Stimulated activated CD4-positive, alpha-beta T cell treated with anti-CD3 and anti-CD28 coated beads, Interleukin-2, amount 100 ng/mL, for 48 hours (primary cell): ENCODE data around the gene SCTR.

Source experiments
- DNase-seq, 2 donors: peaks; one replicate each; pipeline ENCODE4 v3.0.0-alpha.2; 2020

SCTR gene

DNA sequence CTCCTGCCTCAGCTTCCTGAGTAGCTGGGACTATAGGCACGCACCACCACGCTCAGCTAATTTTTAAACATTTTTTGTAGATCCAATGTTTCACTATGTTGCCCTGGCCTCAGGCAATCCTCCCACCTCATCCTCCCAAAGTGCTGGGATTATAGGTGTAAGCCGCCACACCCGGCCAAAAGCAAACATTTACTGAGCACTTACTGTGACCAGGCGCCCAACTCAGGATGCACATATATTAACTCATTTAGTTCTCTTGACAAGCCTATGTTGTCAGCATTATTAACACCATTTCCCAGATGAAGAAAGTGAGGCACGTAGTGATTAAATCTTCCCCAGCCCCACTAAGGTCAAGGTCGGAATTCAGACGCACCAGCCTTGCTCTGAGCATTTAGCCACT, 51.5 kb downstream of the SCTR start:
- no peak for DNase-seq

DNA sequence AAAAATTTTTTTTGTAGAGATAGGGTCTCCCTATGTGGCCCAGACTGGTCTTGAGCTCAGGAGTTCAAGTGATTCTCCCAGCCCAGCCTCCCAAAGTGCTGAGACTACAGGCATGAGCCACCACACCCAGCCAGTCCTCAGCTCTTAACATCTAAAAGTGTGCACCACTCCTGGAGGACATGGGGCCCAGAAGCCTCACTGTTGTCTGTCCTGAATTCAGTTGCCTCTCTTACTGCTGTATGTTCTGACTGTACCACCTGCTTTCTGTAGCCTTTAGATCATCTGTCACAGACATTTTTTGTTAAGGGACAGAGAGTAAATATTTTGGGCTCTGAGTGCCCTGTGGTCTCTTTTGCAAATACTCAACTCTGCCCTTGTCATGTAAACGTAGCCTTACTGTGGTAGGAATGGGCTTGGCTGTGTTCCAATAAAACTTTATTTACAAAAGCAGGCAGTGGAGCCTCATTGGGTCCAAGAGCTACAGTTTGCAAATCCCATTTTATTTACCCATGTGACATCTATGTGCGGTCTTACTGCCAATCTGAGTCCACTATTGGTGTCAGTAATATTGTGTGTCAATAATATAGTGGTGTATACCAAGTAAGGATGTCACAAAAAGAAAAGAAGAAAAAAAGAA, 54.5 kb downstream of the SCTR start:
- no peak for DNase-seq

DNA sequence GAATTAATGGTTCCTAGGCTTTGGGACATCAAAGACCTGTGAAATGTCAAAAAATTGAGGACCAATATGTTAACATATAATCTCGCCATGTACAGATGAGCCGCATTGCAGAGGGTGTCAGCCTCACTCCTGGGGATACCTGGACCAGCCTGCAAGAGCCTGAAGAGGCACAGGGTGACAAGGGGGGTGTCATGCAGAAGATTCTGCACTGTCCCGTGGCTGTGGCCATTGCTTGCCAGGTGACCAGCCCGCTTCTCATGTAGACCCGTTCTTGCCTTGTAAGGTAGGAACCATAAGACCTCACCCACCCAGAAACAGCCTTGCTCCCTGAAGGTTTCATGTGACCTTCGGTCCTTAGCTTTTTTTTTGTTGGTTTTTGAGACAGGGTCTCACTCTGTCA, 55.2 kb downstream of the SCTR start:
- DNase-seq, result no peak

DNA sequence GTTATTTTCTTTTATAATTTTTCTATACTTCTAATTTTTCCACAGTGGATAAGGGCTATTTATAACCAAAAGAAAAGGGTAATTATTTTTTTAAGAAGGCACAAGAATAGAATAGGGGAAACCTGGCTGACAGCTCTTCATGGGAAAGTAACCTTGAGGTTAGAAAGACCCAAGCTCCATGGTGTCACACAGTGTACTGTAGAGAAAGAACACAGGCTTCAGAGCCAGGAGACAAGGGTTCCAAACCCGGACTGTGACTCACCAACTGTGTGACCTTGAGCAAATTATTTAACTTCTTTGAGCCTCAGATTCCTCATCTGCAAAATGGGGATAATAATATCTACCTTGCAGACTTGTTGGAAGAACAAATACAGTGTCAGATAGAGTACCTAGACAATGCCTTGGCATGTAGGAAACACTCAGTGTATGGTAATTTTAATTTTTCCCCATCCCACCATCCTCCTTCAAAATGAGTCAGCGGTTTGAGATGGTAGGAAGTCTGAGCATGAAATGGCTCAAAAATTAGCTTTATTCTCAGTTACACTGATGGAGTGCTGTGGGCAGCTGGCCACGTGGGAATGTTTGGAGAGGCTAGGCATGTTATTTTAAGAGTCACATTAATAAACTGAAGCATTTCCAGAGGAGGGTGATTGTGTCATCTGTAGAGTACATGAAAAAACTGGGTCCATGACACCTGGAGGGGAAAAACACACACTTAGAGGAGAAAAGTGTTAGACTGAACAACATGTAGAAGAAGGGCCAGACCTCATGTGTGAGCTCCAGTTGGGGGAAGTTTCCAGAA, 55.9 kb downstream of the SCTR start:
- DNase-seq, result no peak

DNA sequence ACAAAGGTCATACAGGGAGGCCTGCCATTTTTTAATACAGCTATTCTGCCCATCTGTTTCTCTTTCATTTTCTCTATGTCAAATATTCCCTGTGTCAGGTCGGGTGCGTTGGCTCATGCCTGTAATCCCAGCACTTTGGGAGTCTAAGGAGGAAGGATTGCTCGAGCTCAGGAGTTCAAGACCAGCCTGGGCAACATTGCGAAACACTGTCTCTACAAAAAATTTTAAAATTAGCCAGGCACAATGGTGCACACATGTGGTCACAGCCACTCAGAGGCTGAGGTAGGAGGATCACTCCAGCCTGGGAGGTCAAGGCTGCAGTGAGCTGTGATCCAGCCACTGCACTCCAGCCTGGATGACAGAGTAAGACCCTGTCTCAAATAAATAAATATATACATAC, 57.9 kb downstream of the SCTR start:
- DNase-seq, result no peak

DNA sequence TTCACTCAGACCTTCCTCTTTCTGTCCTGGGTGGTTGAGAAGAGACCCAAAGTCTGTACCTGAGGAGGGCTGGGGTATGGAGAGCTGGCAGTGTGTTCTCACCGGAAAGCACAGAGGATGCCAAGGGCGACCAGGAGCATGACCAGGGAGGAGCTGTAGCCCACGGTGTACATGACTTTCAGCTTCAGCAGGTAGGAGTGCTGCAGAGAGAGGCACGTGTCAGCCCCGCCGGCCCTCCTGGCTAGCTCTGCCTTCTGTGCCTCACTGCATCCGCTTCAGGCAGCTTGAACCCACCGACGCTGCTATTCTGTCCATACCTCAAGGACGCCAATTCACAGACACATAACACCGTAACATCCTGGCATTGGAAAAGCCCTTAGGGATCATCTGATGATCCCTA, 58.6 kb downstream of the SCTR start:
- no peak for DNase-seq

DNA sequence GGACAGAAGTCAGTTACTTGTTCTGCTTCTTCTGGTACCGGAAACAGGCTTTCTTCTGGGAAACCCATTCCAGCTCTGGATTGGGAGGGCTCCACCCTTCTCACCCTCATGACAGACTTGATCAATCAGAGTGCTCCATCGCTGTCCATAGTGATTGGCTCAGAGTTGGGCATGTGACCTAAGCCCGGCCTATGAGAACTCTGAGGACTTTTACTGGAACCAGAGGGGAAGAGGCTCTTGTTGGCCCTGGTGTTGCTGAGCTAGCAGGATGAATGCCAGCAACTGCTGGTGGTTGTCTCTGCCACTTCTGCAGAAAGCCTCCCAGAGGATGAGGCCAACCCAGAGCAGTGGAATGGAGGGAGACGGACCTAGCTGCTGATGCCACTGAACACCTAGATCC, 59.3 kb downstream of the SCTR start:
- DNase-seq, result no peak

DNA sequence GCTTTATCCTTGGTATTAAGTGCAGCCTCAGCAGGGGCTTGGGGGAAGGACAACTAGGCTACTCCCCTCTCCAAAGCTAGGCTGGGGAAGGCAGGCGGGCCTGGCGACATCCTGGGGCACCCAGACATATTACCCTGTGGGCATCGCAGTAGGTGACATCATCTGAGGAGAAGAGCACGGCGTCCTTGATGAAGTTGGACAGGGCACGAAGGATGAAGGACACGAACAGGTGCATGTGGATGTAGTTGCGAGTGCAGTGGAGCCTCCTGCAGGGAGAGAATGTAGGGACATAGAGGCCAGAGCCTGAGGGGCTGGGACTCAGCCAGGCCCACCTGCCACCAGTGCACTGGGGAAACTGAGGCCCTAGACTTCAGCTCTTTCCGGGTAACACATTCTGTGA, 60.3 kb downstream of the SCTR start:
- DNase-seq, result no peak

DNA sequence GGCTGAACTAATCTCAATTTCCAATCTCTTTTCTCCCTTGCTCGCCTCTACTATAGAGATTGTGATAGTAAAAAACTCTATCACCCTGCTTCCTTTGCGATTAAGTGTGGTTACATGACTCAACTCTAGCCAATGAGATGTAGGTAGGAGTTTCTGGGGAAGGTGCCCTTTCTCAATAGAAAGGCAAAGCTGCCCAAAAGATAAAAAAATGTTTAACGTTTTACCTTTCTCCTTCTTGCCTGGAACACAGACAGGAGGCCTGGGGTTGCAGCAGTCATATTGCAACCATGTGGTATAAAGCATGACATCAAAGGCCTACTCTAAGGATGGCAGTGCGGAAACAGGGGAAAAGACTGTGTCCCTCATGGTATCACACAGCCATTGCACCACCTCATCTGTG, 61.1 kb downstream of the SCTR start:
- no peak for DNase-seq

DNA sequence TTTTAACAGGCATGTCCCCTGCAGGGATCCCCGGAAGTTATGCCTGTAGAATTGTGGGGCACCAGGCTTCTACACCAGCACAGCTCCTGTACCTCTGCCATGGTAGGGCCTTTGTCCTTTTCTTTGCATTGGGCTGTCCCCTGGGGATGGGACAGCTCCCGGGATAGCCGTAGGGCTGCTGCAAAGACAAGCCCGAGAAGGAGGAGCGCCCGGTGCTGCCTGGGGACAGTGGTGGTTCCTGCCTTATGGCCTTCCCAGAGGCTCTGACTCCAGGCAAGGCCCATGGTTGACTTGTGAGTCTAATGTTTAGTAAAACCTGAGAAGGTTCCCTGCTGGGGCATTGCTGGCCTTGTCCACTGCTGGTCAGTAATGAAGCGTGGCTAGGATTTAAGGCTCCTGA, 61.7 kb downstream of the SCTR start:
- DNase-seq, result no peak

DNA sequence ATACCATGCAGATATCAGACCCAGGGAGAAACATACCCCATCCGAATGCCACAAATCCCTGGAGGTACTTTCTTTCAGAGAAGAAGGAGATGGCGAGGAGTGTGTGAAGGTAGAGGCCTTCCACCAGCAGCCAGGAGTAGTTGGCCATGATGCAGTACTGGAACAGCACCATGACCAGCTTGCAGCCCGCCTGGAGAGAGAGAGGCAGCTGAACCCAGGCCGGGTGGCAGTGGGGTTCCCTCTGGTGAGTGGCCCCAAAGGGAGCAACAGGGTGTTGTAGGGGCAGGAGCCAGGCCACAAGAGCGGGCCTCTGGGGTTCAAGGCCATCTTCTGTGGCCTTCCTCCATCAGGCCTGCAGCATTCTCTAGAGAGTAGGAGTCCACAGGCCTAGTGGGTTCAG, 62.5 kb downstream of the SCTR start:
- DNase-seq, result no peak

DNA sequence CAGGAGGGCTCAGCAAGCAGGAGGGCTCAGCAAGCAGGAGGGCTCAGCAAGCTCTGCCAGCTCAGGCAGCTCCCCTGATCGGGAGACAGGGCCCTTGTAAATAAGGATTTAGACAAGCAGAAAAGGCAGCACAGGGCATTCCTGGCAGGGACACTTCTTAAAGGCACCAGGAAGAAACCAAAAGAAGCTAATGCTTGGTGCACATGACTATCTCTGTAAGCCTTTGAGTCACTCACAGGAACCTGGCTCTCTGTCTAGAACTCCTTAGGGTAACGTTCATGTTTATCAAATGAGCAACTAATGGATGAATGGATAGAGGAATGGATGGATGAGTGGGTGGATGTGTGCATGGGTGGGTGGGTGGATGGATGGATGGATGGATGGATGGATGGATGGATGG, 64.2 kb downstream of the SCTR start:
- DNase-seq, result no peak

DNA sequence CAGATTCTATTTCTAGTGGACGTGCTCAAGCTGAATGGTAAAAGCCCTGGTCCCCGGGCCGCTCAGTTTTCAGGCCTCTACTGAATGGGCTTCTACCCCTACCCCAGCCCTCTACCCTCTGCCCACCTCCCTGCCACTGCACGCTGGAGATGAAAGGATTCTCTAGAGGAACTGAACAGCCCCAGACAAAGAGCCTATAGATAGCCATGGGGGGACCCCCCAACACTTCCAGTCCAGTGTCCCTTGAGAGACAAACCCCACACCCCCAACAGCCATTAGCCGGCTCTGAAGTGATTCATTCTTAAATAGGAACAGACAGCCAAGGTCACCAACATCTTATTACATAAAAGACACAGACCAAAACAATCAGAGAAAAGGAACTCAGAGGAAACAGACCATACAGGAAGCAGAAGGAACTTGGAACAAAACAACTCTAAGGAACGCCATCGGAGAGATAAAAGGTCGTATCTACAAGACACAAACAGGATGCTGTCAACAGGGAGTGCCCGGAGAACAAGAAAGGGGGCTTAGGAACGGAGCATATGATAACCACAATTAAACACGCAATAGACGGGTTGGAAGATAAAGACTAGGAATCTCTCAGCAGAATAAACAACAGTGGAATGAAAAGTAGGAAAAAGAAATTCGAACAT, 69.1 kb downstream of the SCTR start:
- no peak for DNase-seq

DNA sequence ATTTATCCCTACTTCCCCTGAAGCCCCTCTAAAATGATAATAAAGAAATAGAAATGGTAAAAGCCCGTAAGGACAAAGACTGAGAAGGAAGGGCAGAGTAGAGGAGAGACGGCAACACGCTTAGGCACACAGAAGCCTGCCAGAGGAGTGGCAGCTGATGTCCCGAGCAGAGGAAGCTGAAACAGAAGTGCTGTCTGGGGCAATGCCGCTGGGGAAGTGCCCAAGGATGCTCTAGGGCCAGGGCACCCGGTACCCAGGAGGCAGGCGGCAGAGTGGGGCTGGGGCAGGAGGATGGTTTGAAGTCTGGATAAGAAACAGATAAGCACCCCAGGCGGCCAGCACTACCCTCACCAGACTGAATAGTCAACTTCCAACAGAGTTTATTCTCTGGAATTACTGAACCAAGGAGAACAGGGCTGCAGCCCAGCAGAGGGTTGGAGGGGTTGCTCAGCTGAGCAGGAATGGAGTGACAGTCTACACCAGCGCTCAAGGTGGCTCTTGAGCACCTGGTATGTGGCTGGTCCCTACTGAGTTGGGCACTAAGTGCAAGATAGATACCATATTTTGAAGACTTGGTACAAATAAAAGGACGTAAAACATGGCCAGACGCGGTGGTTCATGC, 70.2 kb downstream of the SCTR start:
- DNase-seq, result no peak

DNA sequence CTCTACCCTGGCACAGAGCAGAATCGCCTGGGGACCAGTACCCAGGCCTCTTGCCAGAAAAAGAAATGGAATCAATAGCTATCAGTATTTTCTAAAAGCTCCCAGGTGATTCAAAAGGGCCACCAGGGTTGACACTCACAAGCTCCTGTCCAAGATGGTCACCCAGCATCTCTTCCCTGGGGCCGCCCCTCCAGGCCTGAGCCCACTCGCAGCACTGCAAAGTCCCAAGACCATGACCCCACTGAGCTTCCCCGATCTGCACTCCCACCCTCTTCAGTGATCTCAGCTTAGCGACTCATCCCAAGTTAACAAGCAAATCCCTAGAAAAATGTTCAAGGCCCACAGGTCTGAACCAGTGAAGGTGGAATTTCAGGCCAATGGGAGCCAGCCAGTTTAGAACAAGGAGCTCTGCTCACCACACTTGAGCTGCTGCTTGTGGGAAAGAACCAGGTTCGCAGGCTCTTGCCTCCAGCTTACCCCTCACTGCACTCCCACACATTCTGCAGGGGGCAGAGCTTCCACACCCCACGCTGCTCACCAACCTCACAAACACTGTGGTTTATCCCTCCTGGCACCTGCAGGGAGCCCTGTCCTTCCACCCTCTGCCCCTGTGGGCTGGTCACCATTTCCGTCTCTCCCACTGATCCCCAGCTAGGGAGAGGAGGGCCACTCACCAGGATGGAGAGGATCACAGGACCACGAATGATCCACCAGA, 72.8 kb downstream of the SCTR start:
- no peak for DNase-seq

DNA sequence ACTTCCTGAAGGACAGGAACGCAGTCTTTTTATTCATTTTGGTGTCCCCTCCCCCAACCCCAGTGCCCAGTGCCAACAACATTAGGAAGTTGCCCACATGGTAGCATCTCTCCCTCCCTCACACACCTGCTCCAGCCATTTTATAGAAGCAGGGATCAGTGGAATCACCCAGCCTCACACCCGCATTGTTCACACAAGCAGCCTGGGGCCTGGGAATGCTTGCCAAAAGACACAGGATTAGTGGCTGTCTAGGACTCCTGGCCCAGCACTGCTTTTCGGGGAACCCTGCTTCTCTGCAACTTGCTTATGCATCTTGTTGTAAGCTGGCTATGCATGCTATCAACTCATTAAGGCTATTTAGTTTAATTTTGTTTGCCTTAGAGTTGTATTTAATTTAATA, 74.8 kb downstream of the SCTR start:
- no peak for DNase-seq

DNA sequence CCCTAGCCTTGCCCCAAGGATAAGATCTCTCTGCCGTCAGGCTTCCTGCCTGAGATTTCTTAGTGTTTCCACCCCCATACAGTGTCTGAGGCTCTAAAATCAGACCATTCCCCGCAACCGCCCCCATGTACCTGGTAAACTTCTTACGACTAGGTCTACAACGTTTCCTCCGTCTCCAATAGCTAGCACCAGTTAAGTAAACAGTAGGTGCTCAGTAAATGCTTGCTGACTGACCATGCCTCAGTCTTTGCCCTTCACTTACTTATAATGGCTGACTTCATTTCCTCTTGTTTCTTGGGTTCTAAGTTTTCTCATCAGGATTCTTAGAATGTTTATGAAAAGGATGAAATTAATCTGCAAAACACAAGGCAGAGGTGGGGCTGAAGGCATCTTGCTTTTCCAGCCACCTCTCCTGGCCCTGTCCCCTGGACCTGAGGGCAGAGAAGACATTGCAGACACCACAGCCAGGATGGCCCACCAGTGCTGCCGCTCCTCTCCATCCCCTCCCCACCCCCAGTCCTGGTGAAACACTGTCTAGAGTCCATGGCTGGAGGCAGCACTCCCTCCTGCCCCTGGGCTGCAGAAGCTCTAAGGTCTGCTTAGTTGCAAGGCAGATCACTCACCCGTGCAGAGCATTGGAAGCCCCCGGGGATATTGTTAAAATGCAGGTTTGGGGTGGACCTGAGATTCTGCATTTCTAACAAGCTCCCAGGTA, 75.7 kb downstream of the SCTR start:
- DNase-seq, result no peak

DNA sequence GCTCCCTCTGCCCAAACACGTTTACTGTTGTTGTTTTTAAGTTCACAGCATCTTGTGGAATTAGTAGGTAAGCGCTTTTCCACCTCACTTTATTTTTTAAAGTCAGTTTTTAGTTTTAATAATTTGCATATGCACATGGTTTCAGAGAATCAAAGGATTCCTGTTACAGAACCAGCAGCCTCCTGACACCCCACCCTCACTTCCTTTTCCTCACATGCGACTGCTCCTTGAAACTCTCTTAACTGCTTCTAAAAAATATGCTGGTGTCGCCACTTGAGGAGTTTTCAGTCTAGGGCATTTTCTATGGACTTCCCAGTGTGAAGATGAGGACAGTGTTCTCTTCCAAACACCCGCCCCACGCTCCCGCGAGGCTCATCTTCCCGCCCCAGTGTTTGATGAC, 78.2 kb downstream of the SCTR start:
- no peak for DNase-seq

DNA sequence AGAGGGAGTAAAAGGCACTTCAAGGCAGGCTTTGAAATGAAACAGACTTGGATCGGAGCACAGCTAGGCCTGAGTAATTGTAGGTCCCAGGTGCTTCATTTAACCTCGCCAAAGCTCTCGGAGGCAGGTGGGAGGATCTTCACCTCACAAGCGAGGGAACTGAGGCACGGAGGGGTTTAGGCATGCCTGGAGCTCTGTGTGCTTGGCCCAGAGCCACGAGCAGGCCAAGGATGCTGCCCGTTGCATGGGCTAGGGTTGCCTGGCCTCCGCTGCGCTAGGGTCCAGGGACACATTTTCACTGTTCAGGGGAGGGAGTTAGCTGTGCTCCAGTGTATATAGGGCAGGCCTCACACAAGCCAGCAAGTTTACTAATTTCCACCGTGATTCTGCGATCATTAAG, 81.4 kb downstream of the SCTR start:
- no peak for DNase-seq

DNA sequence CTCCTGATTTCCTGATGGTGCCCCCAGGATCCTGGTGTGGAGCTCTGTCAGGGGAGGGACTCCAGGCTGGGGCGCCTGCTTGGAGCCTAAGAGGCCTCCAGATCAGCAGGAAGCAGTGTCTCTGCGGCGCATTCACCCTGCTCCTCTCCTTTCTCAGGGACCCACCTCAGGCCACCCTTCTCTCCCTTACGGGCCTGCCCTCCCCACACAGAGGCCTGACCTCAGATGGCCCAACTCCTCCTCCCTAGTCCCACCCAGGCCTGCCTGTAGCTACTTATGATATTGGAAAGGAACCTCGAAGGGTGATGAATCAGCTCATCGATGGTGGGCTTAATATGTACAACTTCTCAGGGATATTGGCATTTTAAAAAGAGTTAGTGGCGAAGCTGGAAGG, 82.1 kb downstream of the SCTR start:
- no peak for DNase-seq

DNA sequence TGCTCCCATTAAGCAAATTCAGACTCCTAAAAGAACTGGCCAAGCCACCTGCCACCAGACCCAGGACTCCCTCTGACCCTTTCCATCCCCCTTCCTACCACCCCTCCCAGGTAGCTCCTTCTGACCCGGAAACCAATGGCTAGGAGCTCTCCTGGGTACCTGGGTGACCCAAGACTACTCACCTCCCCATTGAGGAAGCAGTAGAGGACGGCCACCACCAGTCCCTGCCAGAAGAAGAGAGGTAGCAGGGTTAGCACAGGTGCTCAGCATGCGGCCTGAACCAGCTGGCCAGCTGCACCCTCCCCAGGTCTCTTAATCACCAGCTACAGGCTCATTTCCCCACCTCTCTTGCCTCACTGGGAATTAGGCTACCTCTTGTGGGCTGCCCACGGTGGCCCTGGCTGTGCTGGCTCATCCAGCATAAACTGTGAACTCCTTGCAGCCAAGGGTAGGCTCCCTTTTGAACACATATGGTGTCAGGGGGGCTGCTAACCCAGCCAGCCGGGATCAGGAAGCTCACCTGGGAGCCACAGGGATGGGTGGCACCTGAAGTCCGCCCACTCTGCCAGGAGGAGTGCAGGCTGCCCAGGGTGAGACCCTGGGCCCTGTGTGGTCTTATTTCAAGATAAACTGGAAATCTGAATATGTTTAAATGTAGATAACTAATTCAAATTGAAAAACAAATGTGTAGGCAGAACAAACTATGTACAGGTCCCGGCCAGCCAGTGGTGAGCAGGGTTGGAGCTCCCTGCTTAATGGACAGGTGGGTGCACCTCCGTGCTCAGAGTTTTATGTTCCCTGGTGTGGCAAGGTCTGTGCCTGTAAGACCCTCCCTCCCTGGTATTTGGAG, 82.7 kb downstream of the SCTR start:
- DNase-seq, result no peak

DNA sequence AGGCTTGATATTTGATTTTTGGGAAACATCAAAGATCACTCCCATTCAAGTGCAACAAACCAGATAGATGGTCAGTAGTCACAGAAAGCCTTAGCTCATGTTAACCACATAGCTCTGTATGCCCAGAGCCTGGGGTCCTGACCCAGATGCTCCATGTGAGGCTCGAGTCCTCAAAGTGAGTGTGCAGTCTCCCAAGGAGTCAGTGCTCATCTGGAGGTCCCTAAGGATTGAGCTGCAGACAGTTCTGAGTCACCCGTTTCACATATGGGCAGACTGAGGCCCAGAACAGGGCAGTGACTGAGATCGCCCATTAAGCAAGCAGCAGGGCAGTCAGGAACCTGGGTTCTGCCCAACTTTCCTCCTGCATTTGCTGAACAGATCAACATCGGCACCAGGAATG, 83.4 kb downstream of the SCTR start:
- no peak for DNase-seq
